GM19239 (cell line): Measurements from ENCODE around the gene RAB1A.
A peak's percentile ranks its signal among the peaks of the same experiment; 100 is the strongest.

Experiments
- DNase-seq: peaks from one replicate; pipeline ENCODE4 v3.0.0; 2011; ENCODE audit warnings: low spot score; ENCODE audit not compliant: insufficient read length
- FAIRE-seq: peaks from 2 replicates; lab custom pipeline; 2011; peaks lifted over from hg19 to GRCh38; lab: Jason Lieb, UNC

Gene RAB1A

DNA sequence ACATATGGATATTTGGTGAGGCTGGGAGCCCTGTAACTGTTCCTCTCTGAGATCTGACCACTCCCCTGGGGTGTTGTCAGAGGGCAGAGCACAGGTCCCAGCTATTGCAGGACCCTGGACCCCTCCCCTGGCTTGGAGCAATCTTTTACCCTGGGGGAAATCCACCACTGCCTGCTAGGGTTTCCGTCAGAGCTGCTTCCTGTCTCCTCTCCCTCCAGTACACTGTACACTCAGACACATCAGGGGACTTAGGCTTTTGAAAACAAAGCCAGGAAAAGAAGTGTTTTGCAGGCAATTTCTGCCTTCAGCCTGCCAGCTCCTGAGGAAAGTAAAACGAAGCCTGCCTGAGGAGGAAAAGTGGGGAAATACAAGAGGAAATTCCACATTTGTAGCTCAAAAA, 86.9 kb downstream of the RAB1A start:
- no peak for FAIRE-seq
- DNase-seq = no peak

DNA sequence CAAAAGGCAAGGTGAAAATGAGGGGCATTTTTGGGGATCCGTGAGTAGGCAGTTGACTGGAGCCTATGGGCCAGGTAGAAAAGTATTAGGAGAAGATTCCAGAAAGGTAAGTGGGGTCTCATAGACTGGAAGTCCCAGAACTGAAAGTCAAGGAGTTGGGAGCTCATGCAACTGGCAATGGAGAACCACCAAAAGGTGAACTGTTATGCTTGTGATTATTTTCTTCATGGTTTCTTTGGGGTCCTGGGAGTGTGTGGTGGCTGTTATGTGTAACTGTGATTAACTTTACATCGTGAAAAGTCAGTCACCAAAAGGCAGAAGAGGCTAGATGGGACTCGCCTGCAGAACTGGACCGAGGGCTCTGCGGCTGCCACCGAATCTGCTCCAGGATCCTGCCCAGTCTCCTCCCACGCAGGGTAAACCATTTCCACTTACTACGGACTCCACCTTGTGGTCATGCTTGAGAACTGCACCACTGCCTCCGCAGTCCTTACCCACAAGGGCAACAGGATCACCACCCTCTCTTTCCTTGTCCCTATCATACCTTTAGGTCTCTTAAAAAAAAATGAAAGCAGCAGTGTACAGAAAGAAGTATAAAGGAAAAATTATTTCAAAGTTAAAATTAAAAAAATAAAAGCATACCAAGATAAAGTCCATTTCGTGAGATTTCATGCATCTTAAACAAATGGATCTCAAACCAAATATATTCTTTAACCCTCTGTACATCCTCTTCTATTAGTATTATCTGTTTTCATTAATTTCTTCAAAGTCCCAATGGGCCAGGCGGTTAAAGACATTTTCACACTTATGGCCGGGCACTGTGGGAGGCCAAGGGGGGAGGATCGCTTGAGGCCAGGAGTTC, 89.3 kb downstream of the RAB1A start:
- peak; percentile 50 for DNase-seq
- peak; percentile 96 for FAIRE-seq

DNA sequence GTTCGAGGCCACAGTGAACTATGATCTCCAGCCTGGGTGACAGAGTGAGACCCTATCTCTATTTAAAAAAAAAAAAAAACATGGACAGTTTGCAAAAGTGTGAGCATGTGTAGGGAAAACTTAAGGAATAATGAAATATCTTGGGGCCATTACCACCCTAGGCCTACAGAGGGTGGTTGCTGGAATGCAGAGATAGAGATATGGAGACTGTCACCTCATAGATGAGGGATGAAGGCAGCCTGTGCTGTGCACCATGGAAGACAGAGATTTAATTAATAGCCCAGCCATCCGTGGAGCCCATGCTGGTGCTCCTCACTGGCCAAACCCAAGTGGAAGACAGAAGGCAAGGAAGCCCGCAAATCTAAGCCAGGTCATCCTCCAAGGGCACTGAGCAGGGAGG, 90.3 kb downstream of the RAB1A start:
- no peak for DNase-seq
- FAIRE-seq = no peak

DNA sequence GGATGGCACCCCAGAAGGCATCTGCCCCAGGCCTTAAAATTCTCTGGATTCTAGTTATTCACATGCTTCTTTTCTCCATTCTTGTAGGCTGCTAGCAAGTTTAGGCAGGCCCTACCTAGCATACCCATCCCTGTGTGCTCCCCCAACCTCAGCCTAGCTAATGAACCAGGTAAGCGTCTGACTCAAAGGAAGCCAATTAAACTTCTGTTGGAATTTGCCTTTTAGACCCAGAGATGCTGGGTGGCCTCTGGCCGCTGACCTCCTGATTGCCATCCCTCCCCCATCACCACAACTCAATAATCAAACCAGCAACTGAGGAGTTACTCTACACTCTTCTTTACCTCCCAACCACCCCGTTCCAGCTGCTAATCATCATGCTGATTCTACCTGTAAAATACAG, 92.7 kb downstream of the RAB1A start:
- FAIRE-seq (no peak), DNase-seq (no peak)
